Kidney (tissue), 14 donors: ENCODE measurements around the gene DISC1. TPM values are rescaled to one million over a fixed set of nuclear protein-coding genes. Genes with fewer than 3 reads are reported as not detected.

Source experiments
- DNase-seq, 5 donors: peaks; one replicate each; pipeline ENCODE4 v3.0.0-alpha.2; 2013 to 2020
- FAIRE-seq: peaks from 2 replicates; lab custom pipeline; 2012; peaks lifted over from hg19 to GRCh38; lab: Jason Lieb, UNC
- H3K27ac ChIP-seq, 2 donors: one replicate each; pipeline ENCODE4 v1.7.0; 2013; ENCODE audit warnings: low read depth in 2 of 2, low read length in 2 of 2, inconsistent platforms in 1 of 2
- H3K27me3 ChIP-seq: one replicate; pipeline ENCODE4 v1.7.1; 2013; ENCODE audit warnings: low read length, inconsistent platforms; ENCODE audit not compliant: control insufficient read depth, insufficient read depth
- H3K36me3 ChIP-seq, 3 donors: one replicate each; pipeline versions ENCODE4 v1.7.0 to v1.7.1; 2013; ENCODE audit warnings: low read length in 3 of 3, control low read depth in 1 of 3, inconsistent platforms in 1 of 3; ENCODE audit not compliant: insufficient read depth in 3 of 3, control insufficient read depth in 2 of 3
- H3K4me1 ChIP-seq, 3 donors: one replicate each; pipeline versions ENCODE4 v1.7.0 to v1.7.1; 2013; ENCODE audit warnings: low read length in 3 of 3, inconsistent platforms in 1 of 3, low read depth in 1 of 3; ENCODE audit not compliant: control insufficient read depth in 2 of 3, insufficient read depth in 2 of 3
- H3K4me3 ChIP-seq, 3 donors: one replicate each; pipeline versions ENCODE4 v1.7.0 to v1.8.1; 2013; ENCODE audit warnings: low read length in 3 of 3, control low read depth in 1 of 3, inconsistent platforms in 1 of 3
- H3K9ac ChIP-seq, 3 donors: one replicate each; pipeline versions ENCODE4 v1.7.0 to v1.7.1; 2013; ENCODE audit warnings: low read length in 3 of 3, control low read depth in 1 of 3, inconsistent platforms in 1 of 3
- H3K9me3 ChIP-seq, 3 donors: one replicate each; pipeline versions ENCODE4 v1.7.0 to v1.7.1; 2013; ENCODE audit warnings: low read length in 3 of 3, control low read depth in 1 of 3, inconsistent platforms in 1 of 3; ENCODE audit not compliant: control insufficient read depth in 2 of 3, insufficient read depth in 1 of 3
- intact Hi-C: fragments of 100-400 bp; cut with DNase I; formaldehyde crosslinking; loops from one replicate; pipeline ENCODE4 v1.11.1; 2022
- polyA plus RNA-seq: library from polyadenylated mRNA; stranded (reverse); fragments of 350-450 nt; fragmentation: Illumina TruSeq; extraction: RNeasy Lipid Tissue Mini Kit (QIAGEN cat#74804); gene quantifications from one replicate; pipeline ENCODE4 v1.2.3, GENCODE V29; 2014; ENCODE audit warnings: low read depth, low replicate concordance; ENCODE audit not compliant: insufficient read depth
- total RNA-seq: library from RNA; stranded (reverse); fragmentation: NEBNext Ultra II Directional; extraction: Animal tissue kit (Norgen Biotek cat#: 25700); gene quantifications from one replicate; pipeline ENCODE4 v1.2.1, GENCODE V29; 2021
- TF ChIP-seq, protein P1 (sequence below): IDR thresholded peaks from 3 replicates; pipeline ENCODE4 v1.5.1; 2012; ENCODE audit warnings: mild to moderate bottlenecking, moderate library complexity, borderline replicate concordance; ENCODE audit not compliant: insufficient read depth; ENCODE audit errors: extremely low read depth
- donor health status: control.
- donor health status: control.
- donor health status: control.
- donor health status: control.
- donor health status: control.
- donor health status: DM: yes; HTN: yes; CAD: no.
- donor health status: Normal renal cell carcinoma (clear cell type).

Gene DISC1
- total and polyA plus RNA-seq, 2 donors from 2014 or later, result 0.80 to 15.9 TPM

DNA sequence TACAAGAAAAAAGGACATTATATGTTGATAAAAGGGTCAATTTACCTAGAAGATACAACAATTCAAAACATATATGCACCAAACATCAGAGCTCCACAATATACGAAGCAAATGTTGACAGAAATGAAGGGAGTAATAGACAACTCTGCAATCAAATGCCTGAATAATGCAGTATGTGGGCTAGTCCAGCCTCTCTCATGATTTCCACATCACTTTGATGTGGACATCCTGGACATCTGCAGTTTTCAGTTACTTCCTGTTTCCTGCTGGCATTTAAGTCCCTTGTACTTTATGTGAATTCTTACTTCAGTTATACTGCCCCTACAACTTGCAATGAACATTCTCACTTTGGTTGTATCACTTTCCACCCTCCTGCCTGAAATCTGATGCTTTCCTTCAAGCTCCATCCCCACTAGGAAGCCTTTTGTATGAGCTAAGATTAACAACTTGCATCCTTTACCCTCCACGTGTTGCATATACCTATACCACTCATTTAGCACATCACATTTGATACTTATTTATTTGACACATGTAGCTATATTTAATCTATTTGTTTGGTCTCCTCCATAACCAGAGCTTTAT is 36.7 kb downstream of the DISC1 start:
- H3K4me3 ChIP-seq, result no peak overlapping the region
- DNase-seq, result no peak
- no peak for FAIRE-seq
- H3K9ac ChIP-seq, result no peak overlapping the region
- H3K27me3 ChIP-seq, result no peaks in the 10 kb centered on the region
- peaks cover 0 to 9% (median 0%) of the 10 kb centered on the region in 3 donors for H3K9me3 ChIP-seq
- TF ChIP-seq, protein P1, sequence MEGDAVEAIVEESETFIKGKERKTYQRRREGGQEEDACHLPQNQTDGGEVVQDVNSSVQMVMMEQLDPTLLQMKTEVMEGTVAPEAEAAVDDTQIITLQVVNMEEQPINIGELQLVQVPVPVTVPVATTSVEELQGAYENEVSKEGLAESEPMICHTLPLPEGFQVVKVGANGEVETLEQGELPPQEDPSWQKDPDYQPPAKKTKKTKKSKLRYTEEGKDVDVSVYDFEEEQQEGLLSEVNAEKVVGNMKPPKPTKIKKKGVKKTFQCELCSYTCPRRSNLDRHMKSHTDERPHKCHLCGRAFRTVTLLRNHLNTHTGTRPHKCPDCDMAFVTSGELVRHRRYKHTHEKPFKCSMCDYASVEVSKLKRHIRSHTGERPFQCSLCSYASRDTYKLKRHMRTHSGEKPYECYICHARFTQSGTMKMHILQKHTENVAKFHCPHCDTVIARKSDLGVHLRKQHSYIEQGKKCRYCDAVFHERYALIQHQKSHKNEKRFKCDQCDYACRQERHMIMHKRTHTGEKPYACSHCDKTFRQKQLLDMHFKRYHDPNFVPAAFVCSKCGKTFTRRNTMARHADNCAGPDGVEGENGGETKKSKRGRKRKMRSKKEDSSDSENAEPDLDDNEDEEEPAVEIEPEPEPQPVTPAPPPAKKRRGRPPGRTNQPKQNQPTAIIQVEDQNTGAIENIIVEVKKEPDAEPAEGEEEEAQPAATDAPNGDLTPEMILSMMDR, result no peak
- H3K27ac ChIP-seq, result no peak overlapping the region
- intact Hi-C loops, result no loop called here
- no peaks in the 10 kb centered on the region for H3K36me3 ChIP-seq
- peaks cover 0 to 3% (median 0%) of the 10 kb centered on the region in 3 donors for H3K4me1 ChIP-seq

DNA sequence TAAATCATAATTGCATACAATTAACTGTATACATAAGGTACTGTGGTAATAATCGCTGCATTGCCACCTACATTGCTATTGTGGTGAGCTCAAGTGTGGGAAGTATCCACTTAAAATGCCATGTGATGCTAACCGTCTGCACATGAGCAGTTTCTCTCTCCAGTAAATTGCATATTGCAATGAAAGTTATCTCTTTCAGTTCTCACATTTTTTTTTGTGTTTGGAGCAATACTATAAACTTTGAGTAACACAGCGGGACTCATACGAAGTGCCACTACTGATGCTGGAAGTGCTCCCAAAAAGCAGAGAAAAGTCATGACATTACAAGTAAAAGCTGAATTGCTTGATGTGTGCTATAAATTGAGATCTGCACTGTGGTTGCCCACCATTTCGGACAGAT is 38.5 kb downstream of the DISC1 start:
- DNase-seq (no peak), FAIRE-seq (no peak)
- TF ChIP-seq, protein P1, result no peak
- no peaks in the 10 kb centered on the region for H3K27me3 ChIP-seq
- peaks cover 0 to 3% (median 0%) of the 10 kb centered on the region in 3 donors for H3K4me1 ChIP-seq
- no peak overlapping the region for H3K4me3 ChIP-seq
- H3K9ac ChIP-seq, result no peak overlapping the region
- H3K27ac ChIP-seq, result no peak overlapping the region
- H3K9me3 ChIP-seq, result peaks cover 0 to 9% (median 0%) of the 10 kb centered on the region in 3 donors
- H3K36me3 ChIP-seq, result no peaks in the 10 kb centered on the region
- intact Hi-C loops, result no loop called here

DNA sequence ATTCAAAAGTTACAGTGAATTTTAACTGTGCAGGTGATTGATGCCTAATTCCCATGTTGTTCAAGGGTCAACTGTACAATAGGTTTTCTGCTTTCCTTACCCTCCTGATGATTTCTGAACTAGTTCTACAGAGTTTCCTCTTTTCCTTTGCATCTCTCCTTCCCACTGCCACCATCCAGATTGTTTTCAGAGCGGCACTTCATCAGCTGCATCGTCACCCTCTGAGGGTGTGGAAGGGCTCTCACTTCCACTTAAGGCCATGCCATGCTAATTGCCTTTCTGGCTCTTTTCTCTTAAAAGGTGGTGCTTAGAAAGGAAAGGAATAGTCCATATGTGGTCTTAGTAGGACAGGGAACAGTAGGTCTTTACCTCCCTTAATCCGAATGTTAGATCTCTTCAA is 39.1 kb downstream of the DISC1 start:
- no peak overlapping the region for H3K9ac ChIP-seq
- intact Hi-C loops, result no loop called here
- H3K27me3 ChIP-seq, result no peaks in the 10 kb centered on the region
- FAIRE-seq (no peak), DNase-seq (no peak)
- H3K4me3 ChIP-seq, result no peak overlapping the region
- no peak overlapping the region for H3K27ac ChIP-seq
- TF ChIP-seq, protein P1, result no peak
- H3K36me3 ChIP-seq, result no peaks in the 10 kb centered on the region
- H3K9me3 ChIP-seq, result peaks cover 0 to 9% (median 0%) of the 10 kb centered on the region in 3 donors
- peaks cover 0 to 3% (median 0%) of the 10 kb centered on the region in 3 donors for H3K4me1 ChIP-seq
